A549 (cell line): ENCODE measurements around the gene GRIN2D. TPM values are rescaled to one million over a fixed set of nuclear protein-coding genes. Genes with fewer than 3 reads are reported as not detected.

Experiments used
- ATAC-seq, 2 experiments: fragments of 200-7000 bp in 1 of 2; fragments of >200 bp in 1 of 2; cut with Nextera tagmentation in 1 of 2; cut with Tn5 transposase in 1 of 2; 3 replicates each; pipeline versions ENCODE4 v1.8.0 to v1.9.1; 2018 to 2020; ENCODE audit warnings: mild to moderate bottlenecking in 1 of 2, moderate library complexity in 1 of 2
- CTCF ChIA-PET: fragments of 300-600 bp; sonication (Branson Sonifier 250); formaldehyde crosslinking; extraction: SDS; loops from one replicate; lab custom pipeline; 2021; ENCODE audit warnings: antibody characterized with exemption, inconsistent platforms; lab: Yijun Ruan, JAX
- POLR2A ChIA-PET: fragments of 350-600 bp; formaldehyde crosslinking; extraction: SDS; loops from one replicate; lab custom pipeline; 2021; ENCODE audit warnings: antibody characterized with exemption, inconsistent platforms; lab: Yijun Ruan, JAX
- DNase-seq, 2 experiments: peaks; one replicate each; pipeline versions ENCODE4 v3.0.0 to v3.0.0-alpha.2; 2011 to 2016; ENCODE audit warnings: low read depth in 1 of 2, low spot score in 1 of 2
- FAIRE-seq: peaks from 2 replicates; lab custom pipeline; 2011; peaks lifted over from hg19 to GRCh38; lab: Jason Lieb, UNC
- H3K27ac ChIP-seq, 2 experiments: fragments of >200 bp; sonication (Bioruptor Twin); formaldehyde crosslinking; 3 replicates each; pipeline ENCODE4 v1.5.1; 2016 to 2017
- H3K4me1 ChIP-seq: fragments of >200 bp; sonication (Bioruptor Twin); formaldehyde crosslinking; 3 replicates; pipeline ENCODE4 v1.6.1; 2016
- H3K4me2 ChIP-seq: fragments of >200 bp; sonication (Bioruptor Twin); formaldehyde crosslinking; 3 replicates; pipeline ENCODE4 v1.6.1; 2016
- H3K4me3 ChIP-seq: fragments of >200 bp; sonication (Bioruptor Twin); formaldehyde crosslinking; 3 replicates; pipeline ENCODE4 v1.5.1; 2016
- H3K9me3 ChIP-seq: fragments of >200 bp; sonication (Bioruptor Twin); formaldehyde crosslinking; 3 replicates; pipeline ENCODE4 v1.6.1; 2016
- BHLHE40 ChIP-seq: IDR thresholded peaks from 2 replicates; pipeline ENCODE4 v1.6.1; 2012; ENCODE audit warnings: low read depth, low read length, inconsistent platforms
- CBX2 ChIP-seq: fragments of 200-600 bp; sonication (generic); IDR thresholded peaks from 2 replicates; pipeline ENCODE4 v1.6.1; 2016; ENCODE audit warnings: low read depth, mild to moderate bottlenecking, borderline replicate concordance
- CBX8 ChIP-seq: fragments of 200-600 bp; sonication (generic); IDR thresholded peaks from 2 replicates; pipeline ENCODE4 v1.6.1; 2016
- CEBPB ChIP-seq, 2 experiments: fragments of >200 bp in 1 of 2; sonication (Bioruptor Twin) in 1 of 2; formaldehyde crosslinking in 1 of 2; IDR thresholded peaks; 2 replicates each; pipeline ENCODE4 v1.6.1; 2012 to 2016
- CHD4 ChIP-seq: fragments of 200-600 bp; sonication (generic); IDR thresholded peaks from 2 replicates; pipeline ENCODE4 v1.6.1; 2016; ENCODE audit warnings: antibody characterized with exemption, mild to moderate bottlenecking, borderline replicate concordance
- EHMT2 ChIP-seq: fragments of 200-600 bp; sonication (generic); IDR thresholded peaks from 2 replicates; pipeline ENCODE4 v1.6.1; 2016; ENCODE audit warnings: antibody characterized with exemption, low read depth, mild to moderate bottlenecking, moderate library complexity
- EP300 ChIP-seq, 2 experiments: fragments of >200 bp; sonication (Bioruptor Twin); formaldehyde crosslinking; IDR thresholded peaks; 2 replicates in 1 of 2; 3 replicates in 1 of 2; pipeline ENCODE4 v1.6.1; 2016 to 2017
- FOSL2 ChIP-seq, 2 experiments: fragments of 450-650 bp in 1 of 2; fragments of >200 bp in 1 of 2; sonication (Bioruptor Twin) in 1 of 2; formaldehyde crosslinking; IDR thresholded peaks; 2 replicates each; pipeline versions ENCODE4 v1.5.0 to v1.6.1; 2016 to 2020; ENCODE audit warnings: mild to moderate bottlenecking in 1 of 2, moderate library complexity in 1 of 2
- FOXS1 ChIP-seq: fragments of 250-450 bp; sonication (Bioruptor Pico); IDR thresholded peaks from 2 replicates; pipeline ENCODE4 v1.5.0; 2020; ENCODE audit warnings: mild to moderate bottlenecking, moderate library complexity
- HES2 ChIP-seq: fragments of >200 bp; sonication (Bioruptor Twin); formaldehyde crosslinking; IDR thresholded peaks from 2 replicates; pipeline ENCODE4 v1.6.1; 2016
- HMGXB4 ChIP-seq: fragments of 250-450 bp; sonication (Bioruptor Pico); IDR thresholded peaks from 2 replicates; pipeline ENCODE4 v1.5.0; 2021; ENCODE audit warnings: mild to moderate bottlenecking, moderate library complexity, borderline replicate concordance
- HOXB13 ChIP-seq: fragments of 250-450 bp; sonication (Bioruptor Pico); IDR thresholded peaks from 2 replicates; pipeline ENCODE4 v1.5.0; 2020; ENCODE audit warnings: low read depth, mild to moderate bottlenecking, moderate library complexity
- HOXB5 ChIP-seq: fragments of 250-450 bp; sonication (Bioruptor Pico); IDR thresholded peaks from 2 replicates; pipeline ENCODE4 v1.5.0; 2020; ENCODE audit warnings: mild to moderate bottlenecking, moderate library complexity
- JUN ChIP-seq, 2 experiments: fragments of >200 bp; sonication (Bioruptor Twin); formaldehyde crosslinking; IDR thresholded peaks; 2 replicates in 1 of 2; 3 replicates in 1 of 2; pipeline ENCODE4 v1.6.1; 2016 to 2017
- JUNB ChIP-seq: fragments of >200 bp; sonication (Bioruptor Twin); formaldehyde crosslinking; IDR thresholded peaks from 2 replicates; pipeline ENCODE4 v1.6.1; 2016
- KDM1A ChIP-seq: fragments of 200-600 bp; sonication (generic); IDR thresholded peaks from 2 replicates; pipeline ENCODE4 v1.6.1; 2016; ENCODE audit warnings: low read depth, mild to moderate bottlenecking
- KDM5A ChIP-seq: fragments of 200-600 bp; sonication (generic); IDR thresholded peaks from 2 replicates; pipeline ENCODE4 v1.6.1; 2016; ENCODE audit warnings: antibody characterized with exemption, mild to moderate bottlenecking
- MAFK ChIP-seq: fragments of 450-650 bp; IDR thresholded peaks from 2 replicates; pipeline ENCODE4 v1.6.1; 2014; ENCODE audit not compliant: partially characterized antibody
- MYC ChIP-seq: IDR thresholded peaks from 2 replicates; pipeline ENCODE4 v1.6.1; 2012; ENCODE audit warnings: mild to moderate bottlenecking, inconsistent platforms, low read length, improper control_type of control experiment, borderline replicate concordance
- NPAS2 ChIP-seq: fragments of 250-450 bp; sonication (Bioruptor Pico); IDR thresholded peaks from 2 replicates; pipeline ENCODE4 v1.8.0; 2022; ENCODE audit warnings: mild to moderate bottlenecking, moderate library complexity, borderline replicate concordance
- NR3C1 ChIP-seq: fragments of >200 bp; sonication (Bioruptor Twin); formaldehyde crosslinking; IDR thresholded peaks from 3 replicates; pipeline ENCODE4 v1.6.1; 2017
- PHF8 ChIP-seq: fragments of 200-600 bp; sonication (generic); IDR thresholded peaks from 2 replicates; pipeline ENCODE4 v1.6.1; 2016; ENCODE audit warnings: low read depth, mild to moderate bottlenecking, antibody characterized with exemption, moderate library complexity, borderline replicate concordance
- POLR2AphosphoS2 ChIP-seq: conservative IDR thresholded peaks from 2 replicates; pipeline ENCODE4 v1.6.1; 2012; ENCODE audit warnings: low read length, improper control_type of control experiment, inconsistent platforms
- RAD21 ChIP-seq, 2 experiments: fragments of >200 bp in 1 of 2; sonication (Bioruptor Twin) in 1 of 2; formaldehyde crosslinking in 1 of 2; IDR thresholded peaks in 1 of 2; conservative IDR thresholded peaks in 1 of 2; 2 replicates in 1 of 2; 3 replicates in 1 of 2; pipeline ENCODE4 v1.6.1; 2012 to 2018; ENCODE audit warnings: inconsistent platforms in 1 of 2
- RARB ChIP-seq: fragments of 250-450 bp; sonication (Bioruptor Pico); IDR thresholded peaks from 2 replicates; pipeline ENCODE4 v1.8.0; 2021; ENCODE audit warnings: mild to moderate bottlenecking, moderate library complexity
- RFX5 ChIP-seq: fragments of 450-650 bp; IDR thresholded peaks from 2 replicates; pipeline ENCODE4 v1.7.1; 2014; ENCODE audit warnings: antibody characterized with exemption, mild to moderate bottlenecking, moderate library complexity
- RNF2 ChIP-seq: fragments of 200-600 bp; sonication (generic); IDR thresholded peaks from 2 replicates; pipeline ENCODE4 v1.6.1; 2016; ENCODE audit warnings: low read depth, mild to moderate bottlenecking, antibody characterized with exemption, moderate library complexity, borderline replicate concordance
- SMC3 ChIP-seq: fragments of >200 bp; sonication (Bioruptor Twin); formaldehyde crosslinking; IDR thresholded peaks from 3 replicates; pipeline ENCODE4 v1.6.1; 2018; ENCODE audit warnings: inconsistent platforms
- TFCP2L1 ChIP-seq: fragments of 250-450 bp; sonication (Bioruptor Pico); IDR thresholded peaks from 2 replicates; pipeline ENCODE4 v1.5.0; 2021; ENCODE audit warnings: mild to moderate bottlenecking
- TP53 ChIP-seq: fragments of 250-450 bp; sonication (Bioruptor Pico); IDR thresholded peaks from 2 replicates; pipeline ENCODE4 v1.5.0; 2021; ENCODE audit warnings: mild to moderate bottlenecking, moderate library complexity
- USF2 ChIP-seq: fragments of 450-650 bp; IDR thresholded peaks from 2 replicates; pipeline ENCODE4 v1.6.1; 2014; ENCODE audit warnings: antibody characterized with exemption
- ZFP36 ChIP-seq: fragments of 450-650 bp; IDR thresholded peaks from 2 replicates; pipeline ENCODE4 v1.6.1; 2014; ENCODE audit warnings: borderline replicate concordance; ENCODE audit not compliant: partially characterized antibody
- WGBS: methylation state at CpG from one replicate; pipeline ENCODE4 v1.1.6; 2017; ENCODE audit errors: missing lambda C conversion rate; 5-methylcytosine and 5-hydroxymethylcytosine counted together
- polyA plus RNA-seq, 4 experiments: library from polyadenylated mRNA; depleted of rRNA in 3 of 4; stranded (reverse); fragments of >200 nt; fragmentation: RNase III in 1 of 4; extraction: RNeasy Plus Mini Kit Qiagen cat#74134 plus additional on column Dnase treatment in 1 of 4; gene quantifications; 2 replicates in 3 of 4; 3 replicates in 1 of 4; pipeline ENCODE4 v1.2.3, GENCODE V29; 2011 to 2017
- TF ChIP-seq, protein P1 (sequence below): fragments of 150-350 bp; IDR thresholded peaks from 2 replicates; pipeline ENCODE4 v1.6.1; 2014; ENCODE audit warnings: low read depth, mild to moderate bottlenecking, low read length
- TF ChIP-seq, protein P2 (sequence below): fragments of 250-450 bp; sonication (Bioruptor Pico); IDR thresholded peaks from 2 replicates; pipeline ENCODE4 v1.5.0; 2020; ENCODE audit warnings: low read depth, mild to moderate bottlenecking, moderate library complexity
- TF ChIP-seq, protein P3 (sequence below): IDR thresholded peaks from 2 replicates; pipeline ENCODE4 v1.6.1; 2012

Gene GRIN2D
- polyA plus RNA-seq, 2 of the 4 experiments (the other 2 are of a cell fraction): 2.6 to 6.3 TPM

DNA sequence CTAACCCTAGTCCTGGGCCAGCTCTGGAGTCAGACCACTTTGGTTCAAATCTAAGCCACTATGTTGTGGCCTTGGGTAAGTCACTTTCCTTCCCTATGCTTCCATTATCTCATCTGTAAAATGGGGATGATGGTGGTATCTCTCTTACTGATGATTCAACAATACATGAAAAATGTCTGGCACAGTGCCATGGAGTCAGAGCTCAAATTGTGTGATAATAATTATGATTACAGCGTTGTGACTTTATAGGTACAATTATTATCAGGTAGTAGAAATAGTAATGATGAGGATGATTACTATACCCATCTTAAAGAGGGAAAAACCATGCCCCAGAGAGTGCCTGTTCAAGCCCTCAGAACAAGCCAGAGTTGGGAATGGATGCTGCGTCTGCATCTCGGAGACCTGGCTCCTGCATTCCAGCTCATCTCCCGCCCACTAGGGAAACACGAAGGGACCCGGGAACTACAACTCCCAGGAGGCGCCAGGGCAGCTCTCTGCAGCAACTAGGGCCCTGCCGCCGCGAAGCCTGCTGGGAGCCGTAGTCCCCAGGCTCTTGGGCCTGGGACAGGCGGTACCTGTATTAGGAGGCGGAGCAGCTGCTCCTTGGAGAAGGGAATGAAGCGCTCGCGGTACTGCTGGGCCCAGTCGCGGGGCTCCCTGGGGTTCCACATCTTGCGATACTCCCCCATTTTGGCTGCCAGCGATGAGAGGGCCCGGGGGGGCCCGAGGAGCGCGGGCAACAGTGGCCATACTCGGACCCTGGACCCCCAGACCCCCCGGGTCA is 30.6 kb upstream of the GRIN2D start:
- peaks cover 8% of the 10 kb centered on the region for H3K4me1 ChIP-seq
- POLR2A ChIA-PET: interaction anchor here (0.6 to 3.1 kb wide), 18 partner anchors 8 to 256 kb away, joined by 3 to 36 read pairs (median 6); partner anchors contain the start of genes GRIN2D, KDELR1, RPL18 and SPHK2
- 4% methylated on average over 23 of the region's 26 CpGs for WGBS
- H3K4me3 ChIP-seq: peak overlapping the region; percentile 51
- DNase-seq (peak; percentile 98), FAIRE-seq (peak; percentile 88), ATAC-seq (peak; percentile 87 to 95)
- no peaks in the 10 kb centered on the region for H3K9me3 ChIP-seq
- CTCF ChIA-PET: interaction anchor here (0.8 to 2.7 kb wide), 13 partner anchors 9 to 246 kb away, joined by 3 to 20 read pairs (median 4); partner anchors contain the start of gene KDELR1
- peak overlapping the region; percentile 90 to 97 for H3K27ac ChIP-seq
- peak overlapping the region; percentile 95 for H3K4me2 ChIP-seq
- TF ChIP-seq USF2 (no peak), HMGXB4 (CRISPR knock-in tag) (no peak), CBX2 (no peak), JUNB (no peak), NR3C1 (no peak), MYC (no peak), PHF8 (0 out of 2 replicates have a peak, but pooled peaks have one; percentile 51), MAFK (peak; percentile 79), RFX5 (no peak), JUN (IDR thresholded peaks at IDR 0.05) (peak; percentile 73 to 75; a peak in 2 of 5 replicates), KDM1A (no peak), EHMT2 (no peak), EP300 (IDR thresholded peaks at IDR 0.05) (no peak), CBX8 (no peak), ZFP36 (no peak), FOSL2 (IDR thresholded peaks at IDR 0.05) (no peak), FOSL2 (CRISPR knock-in tag; IDR thresholded peaks at IDR 0.05) (0 out of 2 replicates have a peak, but pooled peaks have one; percentile 7), RARB (CRISPR knock-in tag) (no peak), HOXB13 (CRISPR knock-in tag) (no peak), POLR2AphosphoS2 (no peak), KDM5A (no peak), CEBPB (IDR thresholded peaks at IDR 0.05) (no peak), NPAS2 (CRISPR knock-in tag) (no peak), HOXB5 (CRISPR knock-in tag) (no peak), TP53 (CRISPR knock-in tag) (no peak), BHLHE40 (no peak), FOXS1 (CRISPR knock-in tag) (no peak), TFCP2L1 (CRISPR knock-in tag) (no peak), RAD21 (conservative IDR thresholded peaks at IDR 0.05 in 1 of 2, IDR thresholded peaks at IDR 0.05 in 1 of 2) (no peak), SMC3 (no peak), HES2 (no peak), RNF2 (no peak), CHD4 (0 out of 2 replicates have a peak, but pooled peaks have one; percentile 42)
- TF ChIP-seq, protein P1, sequence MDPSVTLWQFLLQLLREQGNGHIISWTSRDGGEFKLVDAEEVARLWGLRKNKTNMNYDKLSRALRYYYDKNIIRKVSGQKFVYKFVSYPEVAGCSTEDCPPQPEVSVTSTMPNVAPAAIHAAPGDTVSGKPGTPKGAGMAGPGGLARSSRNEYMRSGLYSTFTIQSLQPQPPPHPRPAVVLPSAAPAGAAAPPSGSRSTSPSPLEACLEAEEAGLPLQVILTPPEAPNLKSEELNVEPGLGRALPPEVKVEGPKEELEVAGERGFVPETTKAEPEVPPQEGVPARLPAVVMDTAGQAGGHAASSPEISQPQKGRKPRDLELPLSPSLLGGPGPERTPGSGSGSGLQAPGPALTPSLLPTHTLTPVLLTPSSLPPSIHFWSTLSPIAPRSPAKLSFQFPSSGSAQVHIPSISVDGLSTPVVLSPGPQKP: no peak
- TF ChIP-seq, protein P2, sequence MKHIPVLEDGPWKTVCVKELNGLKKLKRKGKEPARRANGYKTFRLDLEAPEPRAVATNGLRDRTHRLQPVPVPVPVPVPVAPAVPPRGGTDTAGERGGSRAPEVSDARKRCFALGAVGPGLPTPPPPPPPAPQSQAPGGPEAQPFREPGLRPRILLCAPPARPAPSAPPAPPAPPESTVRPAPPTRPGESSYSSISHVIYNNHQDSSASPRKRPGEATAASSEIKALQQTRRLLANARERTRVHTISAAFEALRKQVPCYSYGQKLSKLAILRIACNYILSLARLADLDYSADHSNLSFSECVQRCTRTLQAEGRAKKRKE (CRISPR knock-in tag): no peak
- TF ChIP-seq, protein P3, sequence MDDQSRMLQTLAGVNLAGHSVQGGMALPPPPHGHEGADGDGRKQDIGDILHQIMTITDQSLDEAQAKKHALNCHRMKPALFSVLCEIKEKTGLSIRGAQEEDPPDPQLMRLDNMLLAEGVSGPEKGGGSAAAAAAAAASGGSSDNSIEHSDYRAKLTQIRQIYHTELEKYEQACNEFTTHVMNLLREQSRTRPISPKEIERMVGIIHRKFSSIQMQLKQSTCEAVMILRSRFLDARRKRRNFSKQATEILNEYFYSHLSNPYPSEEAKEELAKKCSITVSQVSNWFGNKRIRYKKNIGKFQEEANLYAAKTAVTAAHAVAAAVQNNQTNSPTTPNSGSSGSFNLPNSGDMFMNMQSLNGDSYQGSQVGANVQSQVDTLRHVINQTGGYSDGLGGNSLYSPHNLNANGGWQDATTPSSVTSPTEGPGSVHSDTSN: no peak
